HL-60 (cell line): Measurements from ENCODE around the gene SPTBN1.

ENCODE experiments used
- DNase-seq, 2 experiments: peaks; one replicate each; pipeline ENCODE4 v3.0.0-alpha.2; 2010 to 2020; ENCODE audit warnings: low read depth in 1 of 2, low spot score in 1 of 2
- H3K27ac ChIP-seq: fragments of 250-450 bp; sonication (Bioruptor Pico); replicated peaks from 2 replicates; pipeline ENCODE4 v1.5.1; 2020; ENCODE audit warnings: mild to moderate bottlenecking, moderate library complexity
- H3K27me3 ChIP-seq: fragments of 250-450 bp; sonication (Bioruptor Pico); 2 replicates; pipeline ENCODE4 v1.5.1; 2021; ENCODE audit warnings: mild to moderate bottlenecking, moderate library complexity; ENCODE audit not compliant: insufficient read depth, poor library complexity, severe bottlenecking
- H3K4me3 ChIP-seq: replicated peaks from 2 replicates; pipeline ENCODE4 v1.5.1; 2011; ENCODE audit warnings: mild to moderate bottlenecking, control low read depth, low read length; ENCODE audit not compliant: insufficient read depth
- GABPA ChIP-seq: IDR thresholded peaks from 2 replicates; pipeline ENCODE4 v1.6.1; 2012; ENCODE audit warnings: low read depth
- POLR2AphosphoS5 ChIP-seq: IDR thresholded peaks from 2 replicates; pipeline ENCODE4 v1.6.1; 2012; ENCODE audit warnings: low read depth
- SPI1 ChIP-seq: IDR thresholded peaks from 2 replicates; pipeline ENCODE4 v1.6.1; 2012; ENCODE audit warnings: low read depth, mild to moderate bottlenecking, borderline replicate concordance
- TF ChIP-seq, protein P1 (sequence below): IDR thresholded peaks from 2 replicates; pipeline ENCODE4 v1.6.1; 2012; ENCODE audit warnings: low read depth; ENCODE audit not compliant: insufficient replicate concordance
- TF ChIP-seq, protein P2 (sequence below): IDR thresholded peaks from one replicate; pipeline ENCODE4 v1.5.1; 2011; ENCODE audit warnings: low read length, control low read depth, inconsistent platforms; ENCODE audit not compliant: insufficient read depth

Gene SPTBN1

DNA sequence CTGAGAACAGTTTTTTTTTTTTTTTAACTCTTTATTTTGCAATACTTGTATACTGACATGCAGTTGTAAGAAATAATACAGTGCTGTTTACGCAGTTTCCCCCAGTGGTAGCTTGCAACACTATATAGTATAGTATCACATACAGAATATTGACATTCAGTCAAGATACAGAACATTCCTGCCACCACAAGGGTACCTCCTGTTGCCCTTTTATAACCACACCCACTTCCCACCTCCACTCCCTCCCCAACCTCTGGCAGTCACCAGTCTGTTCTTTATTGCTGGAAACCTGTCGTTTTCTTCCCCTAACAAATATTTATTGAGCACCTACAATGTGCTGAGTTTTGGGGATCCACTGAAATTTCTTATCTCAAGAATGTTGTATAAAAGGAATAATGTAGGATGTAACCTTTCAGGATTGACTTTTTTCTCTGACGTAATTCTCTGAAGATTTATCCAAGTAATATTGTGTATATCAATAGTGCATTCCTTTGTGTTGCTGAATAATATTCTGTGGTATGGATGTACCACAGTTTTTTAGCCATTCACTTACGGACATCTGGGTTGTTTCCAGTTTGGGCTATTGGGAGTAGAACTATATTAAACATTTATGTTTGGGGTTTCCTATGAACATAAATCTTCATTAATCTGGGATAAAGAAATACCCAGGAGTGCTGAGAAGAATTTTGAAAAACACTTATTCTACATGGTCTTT is 215.9 kb downstream of the SPTBN1 start:
- Histone ChIP-seq H3K27ac (no peak overlapping the region), H3K27me3 (no peaks in the 10 kb centered on the region), H3K4me3 (no peak overlapping the region)
- TF ChIP-seq GABPA, result no peak
- TF ChIP-seq SPI1, result no peak
- TF ChIP-seq, protein P1, sequence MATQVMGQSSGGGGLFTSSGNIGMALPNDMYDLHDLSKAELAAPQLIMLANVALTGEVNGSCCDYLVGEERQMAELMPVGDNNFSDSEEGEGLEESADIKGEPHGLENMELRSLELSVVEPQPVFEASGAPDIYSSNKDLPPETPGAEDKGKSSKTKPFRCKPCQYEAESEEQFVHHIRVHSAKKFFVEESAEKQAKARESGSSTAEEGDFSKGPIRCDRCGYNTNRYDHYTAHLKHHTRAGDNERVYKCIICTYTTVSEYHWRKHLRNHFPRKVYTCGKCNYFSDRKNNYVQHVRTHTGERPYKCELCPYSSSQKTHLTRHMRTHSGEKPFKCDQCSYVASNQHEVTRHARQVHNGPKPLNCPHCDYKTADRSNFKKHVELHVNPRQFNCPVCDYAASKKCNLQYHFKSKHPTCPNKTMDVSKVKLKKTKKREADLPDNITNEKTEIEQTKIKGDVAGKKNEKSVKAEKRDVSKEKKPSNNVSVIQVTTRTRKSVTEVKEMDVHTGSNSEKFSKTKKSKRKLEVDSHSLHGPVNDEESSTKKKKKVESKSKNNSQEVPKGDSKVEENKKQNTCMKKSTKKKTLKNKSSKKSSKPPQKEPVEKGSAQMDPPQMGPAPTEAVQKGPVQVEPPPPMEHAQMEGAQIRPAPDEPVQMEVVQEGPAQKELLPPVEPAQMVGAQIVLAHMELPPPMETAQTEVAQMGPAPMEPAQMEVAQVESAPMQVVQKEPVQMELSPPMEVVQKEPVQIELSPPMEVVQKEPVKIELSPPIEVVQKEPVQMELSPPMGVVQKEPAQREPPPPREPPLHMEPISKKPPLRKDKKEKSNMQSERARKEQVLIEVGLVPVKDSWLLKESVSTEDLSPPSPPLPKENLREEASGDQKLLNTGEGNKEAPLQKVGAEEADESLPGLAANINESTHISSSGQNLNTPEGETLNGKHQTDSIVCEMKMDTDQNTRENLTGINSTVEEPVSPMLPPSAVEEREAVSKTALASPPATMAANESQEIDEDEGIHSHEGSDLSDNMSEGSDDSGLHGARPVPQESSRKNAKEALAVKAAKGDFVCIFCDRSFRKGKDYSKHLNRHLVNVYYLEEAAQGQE, result no peak
- TF ChIP-seq POLR2AphosphoS5, result no peak
- TF ChIP-seq, protein P2, sequence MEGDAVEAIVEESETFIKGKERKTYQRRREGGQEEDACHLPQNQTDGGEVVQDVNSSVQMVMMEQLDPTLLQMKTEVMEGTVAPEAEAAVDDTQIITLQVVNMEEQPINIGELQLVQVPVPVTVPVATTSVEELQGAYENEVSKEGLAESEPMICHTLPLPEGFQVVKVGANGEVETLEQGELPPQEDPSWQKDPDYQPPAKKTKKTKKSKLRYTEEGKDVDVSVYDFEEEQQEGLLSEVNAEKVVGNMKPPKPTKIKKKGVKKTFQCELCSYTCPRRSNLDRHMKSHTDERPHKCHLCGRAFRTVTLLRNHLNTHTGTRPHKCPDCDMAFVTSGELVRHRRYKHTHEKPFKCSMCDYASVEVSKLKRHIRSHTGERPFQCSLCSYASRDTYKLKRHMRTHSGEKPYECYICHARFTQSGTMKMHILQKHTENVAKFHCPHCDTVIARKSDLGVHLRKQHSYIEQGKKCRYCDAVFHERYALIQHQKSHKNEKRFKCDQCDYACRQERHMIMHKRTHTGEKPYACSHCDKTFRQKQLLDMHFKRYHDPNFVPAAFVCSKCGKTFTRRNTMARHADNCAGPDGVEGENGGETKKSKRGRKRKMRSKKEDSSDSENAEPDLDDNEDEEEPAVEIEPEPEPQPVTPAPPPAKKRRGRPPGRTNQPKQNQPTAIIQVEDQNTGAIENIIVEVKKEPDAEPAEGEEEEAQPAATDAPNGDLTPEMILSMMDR, result no peak
- DNase-seq, result peak in 1 of 2 experiments; percentile 30

DNA sequence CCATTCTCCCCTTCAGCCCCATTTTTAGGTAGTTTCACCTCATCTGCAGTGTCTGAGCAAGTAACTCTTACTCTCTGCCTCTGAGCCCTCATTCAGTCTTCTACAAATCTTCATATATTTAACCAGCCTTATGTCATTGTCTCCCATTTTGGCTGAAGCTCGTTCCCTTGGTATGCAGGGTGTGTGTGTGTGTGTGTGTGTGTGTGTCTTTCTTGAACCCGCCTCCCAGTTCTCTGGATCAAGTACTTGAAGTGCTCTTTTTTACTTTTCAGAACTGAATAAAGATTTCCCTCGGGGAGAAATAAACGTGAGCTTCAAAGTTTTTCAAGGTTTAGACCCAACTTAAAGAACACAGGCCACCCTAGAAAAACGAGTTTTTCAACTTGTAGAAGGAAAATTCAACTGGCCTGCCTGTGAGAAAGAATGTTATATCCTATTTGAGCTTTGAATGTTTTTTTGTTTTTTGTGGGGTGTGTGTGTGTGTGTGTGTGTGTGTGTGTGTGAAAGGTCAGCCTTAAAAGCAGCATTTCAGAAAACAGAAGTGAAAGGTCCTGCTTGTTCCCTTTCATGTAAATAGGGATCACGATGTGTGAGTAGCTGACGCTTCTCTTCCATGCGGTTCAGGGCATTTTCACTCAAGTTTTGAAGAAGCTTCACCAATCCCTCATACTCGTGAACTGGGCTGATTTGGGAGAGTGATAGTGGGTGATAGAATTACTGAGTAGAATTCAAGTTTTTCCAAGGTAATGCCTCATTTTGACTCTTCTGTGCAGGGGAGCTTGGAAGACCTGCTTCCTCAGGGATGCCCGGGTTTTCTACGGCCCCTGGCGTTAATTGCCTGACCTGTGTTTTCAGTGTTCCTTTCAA is 216.7 kb downstream of the SPTBN1 start:
- DNase-seq, result peak in 1 of 2 experiments; percentile 32
- Histone ChIP-seq H3K27me3 (no peaks in the 10 kb centered on the region), H3K27ac (no peak overlapping the region), H3K4me3 (no peak overlapping the region)
- TF ChIP-seq SPI1, result peak; percentile 22; the same call in 1 of the 2 replicates
- no peak for TF ChIP-seq GABPA

DNA sequence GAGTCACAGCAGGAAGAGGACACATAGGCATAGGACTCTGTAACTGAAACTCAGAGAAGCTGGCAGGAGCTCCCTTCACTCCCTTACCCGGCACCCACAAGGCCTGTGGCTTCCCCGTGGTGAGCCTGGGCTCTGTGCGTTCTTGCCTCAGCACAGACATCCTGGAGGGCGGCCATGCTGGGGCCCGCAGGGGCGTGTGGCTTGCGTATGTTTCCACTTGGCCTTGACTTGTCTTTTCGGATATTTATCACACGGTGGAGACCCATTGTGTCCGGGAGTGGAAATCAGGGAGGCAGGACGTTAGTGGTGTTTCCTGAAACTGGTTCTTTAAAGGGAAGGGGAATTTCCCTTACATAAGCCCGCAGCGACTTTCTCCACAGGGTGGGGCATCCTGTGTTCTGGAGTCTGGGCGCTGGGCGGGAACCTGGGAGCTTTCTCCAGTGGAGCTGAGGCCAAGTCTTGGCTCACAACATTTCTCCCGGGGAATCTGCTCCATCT is 217.4 kb downstream of the SPTBN1 start:
- no peak for TF ChIP-seq GABPA
- TF ChIP-seq, protein P1, result no peak
- TF ChIP-seq POLR2AphosphoS5, result no peak
- TF ChIP-seq SPI1, result no peak
- TF ChIP-seq, protein P2, result no peak
- DNase-seq, result no peak
- Histone ChIP-seq H3K27ac (no peak overlapping the region), H3K27me3 (no peaks in the 10 kb centered on the region), H3K4me3 (no peak overlapping the region)

DNA sequence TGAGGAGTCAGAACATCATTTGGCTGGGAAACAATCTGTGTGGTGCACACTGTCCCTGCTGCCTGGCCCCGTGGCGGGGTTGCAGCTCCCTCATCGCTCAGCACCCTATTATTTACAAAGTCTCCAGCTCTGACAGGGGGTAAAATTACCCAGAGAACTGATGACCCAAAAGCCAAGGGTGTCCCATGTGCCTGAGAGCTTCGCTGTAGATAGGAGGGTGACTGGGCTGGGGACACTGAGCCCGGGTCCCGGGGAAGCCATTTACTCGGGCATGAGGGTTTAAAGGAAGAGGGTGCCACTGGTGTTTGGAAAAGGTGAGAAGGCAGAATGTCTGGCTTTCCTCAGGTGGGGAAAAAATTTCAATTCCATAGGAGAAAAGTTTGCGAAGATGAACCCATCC is 219.2 kb downstream of the SPTBN1 start:
- DNase-seq, result no peak
- no peak for TF ChIP-seq GABPA
- Histone ChIP-seq H3K27ac (no peak overlapping the region), H3K4me3 (no peak overlapping the region), H3K27me3 (no peaks in the 10 kb centered on the region)
